CD14-positive monocyte (primary cell): Measurements from ENCODE around the gene CCL25. TPM values are rescaled to one million over a fixed set of nuclear protein-coding genes. Genes with fewer than 3 reads are reported as not detected.

Experiments
- DNase-seq, 3 donors: peaks; one replicate each; pipeline ENCODE4 v3.0.0-alpha.2; 2011 to 2022
- H2AFZ ChIP-seq: 2 replicates; pipeline ENCODE4 v1.6.0; 2012; ENCODE audit warnings: mild to moderate bottlenecking, low read depth, low read length, inconsistent platforms; ENCODE audit not compliant: insufficient read depth, poor library complexity, severe bottlenecking
- H3K27ac ChIP-seq, 2 donors: 1 replicate in 1 of 2; 2 replicates in 1 of 2; pipeline ENCODE4 v1.5.1; 2012 to 2013; ENCODE audit warnings: low read length in 2 of 2, control low read depth in 1 of 2, inconsistent platforms in 1 of 2, low read depth in 1 of 2, mild to moderate bottlenecking in 1 of 2
- H3K27me3 ChIP-seq, 2 donors: one replicate each; pipeline versions ENCODE4 v1.6.0 to v1.6.1; 2011 to 2013; ENCODE audit warnings: low read length in 2 of 2; ENCODE audit not compliant: control insufficient read depth in 2 of 2, insufficient read depth in 2 of 2
- H3K36me3 ChIP-seq, 2 donors: replicated peaks in 1 of 2; 1 replicate in 1 of 2; 2 replicates in 1 of 2; pipeline versions ENCODE4 v1.5.1 to v1.6.1; 2012 to 2013; ENCODE audit warnings: low read length in 2 of 2, control low read depth in 1 of 2, inconsistent platforms in 1 of 2, mild to moderate bottlenecking in 1 of 2; ENCODE audit not compliant: insufficient read depth in 2 of 2, control insufficient read depth in 1 of 2
- H3K4me1 ChIP-seq, 2 donors: 1 replicate in 1 of 2; 2 replicates in 1 of 2; pipeline versions ENCODE4 v1.5.1 to v1.6.1; 2012 to 2013; ENCODE audit warnings: low read length in 2 of 2, control low read depth in 1 of 2, inconsistent platforms in 1 of 2, mild to moderate bottlenecking in 1 of 2, moderate library complexity in 1 of 2; ENCODE audit not compliant: insufficient read depth in 2 of 2, control insufficient read depth in 1 of 2
- H3K4me2 ChIP-seq: replicated peaks from 2 replicates; pipeline ENCODE3; 2012; ENCODE audit warnings: low read length, moderate library complexity, mild to moderate bottlenecking; ENCODE audit not compliant: poor library complexity, severe bottlenecking; ENCODE audit errors: extremely low read depth
- H3K4me3 ChIP-seq, 3 experiments: fragments of 200-600 bp in 1 of 3; sonication (generic) in 1 of 3; replicated peaks in 1 of 3; 1 replicate in 2 of 3; 2 replicates in 1 of 3; pipeline ENCODE4 v1.5.1; 2011 to 2013; ENCODE audit warnings: low read length in 3 of 3, mild to moderate bottlenecking in 3 of 3, control low read depth in 2 of 3, low read depth in 2 of 3, inconsistent platforms in 1 of 3, moderate library complexity in 1 of 3
- H3K79me2 ChIP-seq: 2 replicates; pipeline ENCODE4 v1.6.0; 2012; ENCODE audit warnings: mild to moderate bottlenecking, control low read depth, inconsistent platforms, low read length, moderate library complexity; ENCODE audit not compliant: insufficient read depth
- H3K9ac ChIP-seq: 2 replicates; pipeline ENCODE4 v1.6.0; 2017; ENCODE audit warnings: low read length, mild to moderate bottlenecking; ENCODE audit not compliant: insufficient read depth, poor library complexity, severe bottlenecking
- H3K9me3 ChIP-seq, 2 donors: replicated peaks in 1 of 2; 1 replicate in 1 of 2; 2 replicates in 1 of 2; pipeline versions ENCODE4 v1.5.1 to v1.6.1; 2012 to 2013; ENCODE audit warnings: low read length in 2 of 2, control low read depth in 1 of 2; ENCODE audit not compliant: control insufficient read depth in 1 of 2, insufficient read depth in 1 of 2
- H4K20me1 ChIP-seq: 2 replicates; pipeline ENCODE4 v1.6.0; 2012; ENCODE audit warnings: mild to moderate bottlenecking, low read length, control low read depth, moderate library complexity; ENCODE audit not compliant: insufficient read depth
- H3K27ac Mint-ChIP-seq, 7 donors: one replicate each; pipeline ENCODE4 v1.8.0; 2020; ENCODE audit warnings: mild to moderate bottlenecking in 7 of 7, mixed read lengths in 7 of 7, moderate library complexity in 6 of 7, inconsistent platforms in 2 of 7
- H3K27me3 Mint-ChIP-seq, 3 donors: one replicate each; pipeline ENCODE4 v1.8.0; 2021 to 2022; ENCODE audit warnings: low read depth in 3 of 3, mild to moderate bottlenecking in 3 of 3, mixed read lengths in 3 of 3, moderate library complexity in 3 of 3, inconsistent platforms in 1 of 3
- H3K36me3 Mint-ChIP-seq, 2 donors: one replicate each; pipeline ENCODE4 v1.8.0; 2020; ENCODE audit warnings: mixed read lengths in 2 of 2, inconsistent platforms in 1 of 2, mild to moderate bottlenecking in 1 of 2
- H3K4me1 Mint-ChIP-seq: one replicate; pipeline ENCODE4 v1.8.0; 2020; ENCODE audit warnings: mild to moderate bottlenecking, mixed read lengths
- H3K4me3 Mint-ChIP-seq, 2 donors: one replicate each; pipeline ENCODE4 v1.8.0; 2020; ENCODE audit warnings: mild to moderate bottlenecking in 2 of 2, mixed read lengths in 2 of 2, moderate library complexity in 1 of 2
- H3K9me3 Mint-ChIP-seq, 7 donors: one replicate each; pipeline ENCODE4 v1.8.0; 2020 to 2022; ENCODE audit warnings: mixed read lengths in 7 of 7, mild to moderate bottlenecking in 6 of 7, moderate library complexity in 6 of 7, inconsistent platforms in 2 of 7
- CTCF ChIP-seq: fragments of 200-600 bp; IDR thresholded peaks from one replicate; pipeline ENCODE4 v1.8.0; 2022; ENCODE audit warnings: antibody characterized with exemption, mild to moderate bottlenecking
- WGBS: methylation state at CpG from one replicate; pipeline ENCODE4 v1.1.5; 2013; ENCODE audit warnings: missing lambda C conversion rate; ENCODE audit not compliant: insufficient coverage; 5-methylcytosine and 5-hydroxymethylcytosine counted together
- intact Hi-C, 2 donors: fragments of 100-400 bp; cut with micrococcal nuclease; formaldehyde crosslinking; loops; one replicate each; pipeline versions ENCODE4 v1.15.0 to v1.15.1; 2023
- polyA plus RNA-seq, 3 donors: library from polyadenylated mRNA; depleted of rRNA in 1 of 3; unstranded in 2 of 3; stranded (reverse) in 1 of 3; fragments of 300-500 nt in 2 of 3; fragments of >200 nt in 1 of 3; fragmentation: Illumina TruSeq in 2 of 3; gene quantifications; 1 replicate in 2 of 3; 2 replicates in 1 of 3; pipeline ENCODE4 v1.2.3, GENCODE V29; 2012 to 2021

Gene CCL25
- polyA plus RNA-seq, 3 donors: not detected

- no peaks in the 10 kb centered on the region for H3K79me2 ChIP-seq
- no peak overlapping the region for H2AFZ ChIP-seq
- no peaks in the 10 kb centered on the region for H4K20me1 ChIP-seq
- no peak for DNase-seq
- Mint-ChIP-seq H3K9me3 (peaks cover 0 to 8% (median 5%) of the 10 kb centered on the region in 7 donors), H3K36me3 (no peaks in the 10 kb centered on the region), H3K27me3 (peaks cover 12 to 14% (median 13%) of the 10 kb centered on the region in 3 donors), H3K4me1 (no peaks in the 10 kb centered on the region), H3K4me3 (no peak overlapping the region), H3K27ac (no peak overlapping the region)
- no peak overlapping the region for H3K9ac ChIP-seq
- no peak overlapping the region for H3K4me2 ChIP-seq
- intact Hi-C loops: no loop called here
- no peak overlapping the region for H3K4me3 ChIP-seq
- no peaks in the 10 kb centered on the region for H3K4me1 ChIP-seq
- 92% methylated on average over 7 of the region's 16 CpGs for WGBS
- H3K27ac ChIP-seq: no peak overlapping the region
- TF ChIP-seq CTCF: no peak
- H3K9me3 ChIP-seq: no peaks in the 10 kb centered on the region
- H3K36me3 ChIP-seq: no peaks in the 10 kb centered on the region
- no peaks in the 10 kb centered on the region for H3K27me3 ChIP-seq
Measured at GRCh38 chr19:8111376-8111775, 58.8 kb downstream of the CCL25 start.

Other genes with a start within 250 kb of the CCL25 start
- gene EVI5L, start 222.5 kb upstream of the CCL25 start, polyA plus RNA-seq: 1 to 10 TPM in 2 of 3 donors, under 1 TPM in 1; 0.76 to 5.7 (median 1.3) TPM
- not detected for gene PRR36, start 178.4 kb upstream of the CCL25 start, polyA plus RNA-seq
- not detected for gene LRRC8E, start 164.2 kb upstream of the CCL25 start, polyA plus RNA-seq
- 10 to 100 TPM in 1 of 3 donors, 1 to 10 TPM in 1, under 1 TPM in 1; 0.92 to 39.5 (median 1.5) TPM for gene MAP2K7, start 148.9 kb upstream of the CCL25 start, polyA plus RNA-seq
- not detected for gene TGFBR3L, start 137.9 kb upstream of the CCL25 start, polyA plus RNA-seq
- 10 to 100 TPM; 15.7 to 27.5 (median 18.3) TPM for gene SNAPC2, start 132.4 kb upstream of the CCL25 start, polyA plus RNA-seq
- not detected for gene CTXN1, start 126.6 kb upstream of the CCL25 start, polyA plus RNA-seq
- gene TIMM44, start 109.1 kb upstream of the CCL25 start, polyA plus RNA-seq: 10 to 100 TPM in 2 of 3 donors, 1 to 10 TPM in 1; 9.5 to 33.2 (median 10.4) TPM
- gene ELAVL1, start 47.1 kb upstream of the CCL25 start, polyA plus RNA-seq: 10 to 100 TPM; 25.1 to 31.1 (median 30.7) TPM
- not detected for gene FBN3, start 96.8 kb downstream of the CCL25 start, polyA plus RNA-seq
- gene CERS4, start 156.6 kb downstream of the CCL25 start, polyA plus RNA-seq: 10 to 100 TPM; 11.4 to 12.1 (median 12.0) TPM